ENCODE results near the gene SOX13. TPM values are rescaled to one million over a fixed set of nuclear protein-coding genes. Genes with fewer than 3 reads are reported as not detected.

Gene SOX13
- total and polyA plus RNA-seq, 3 experiments from 2014 or later: 3.1 to 5.5 (median 3.1) TPM

DNA sequence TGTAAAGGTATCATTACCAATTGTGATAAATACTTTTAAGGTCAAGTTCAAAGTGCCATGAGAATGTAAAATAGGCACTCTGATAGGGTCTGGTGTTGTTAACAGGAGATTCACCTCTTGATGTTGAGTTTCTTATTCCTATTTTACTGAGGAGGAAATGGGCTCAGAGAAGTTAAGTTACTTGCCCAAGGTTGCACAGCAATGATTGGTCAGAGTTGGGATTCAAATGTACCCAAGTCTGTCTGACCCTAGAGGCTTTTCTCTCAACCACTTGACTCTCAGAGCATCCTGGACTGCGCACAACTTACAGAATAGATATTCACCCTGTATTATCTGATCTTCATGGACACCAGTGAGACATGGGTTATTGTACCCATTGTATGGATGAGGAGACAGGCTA is 33.9 kb downstream of the SOX13 start:
- DNase-seq: no peak
- Histone ChIP-seq H3K4me3 (ENCODE audit: low read length) (no peak overlapping the region), H3K27me3 (ENCODE audit: insufficient read depth, low read length, poor library complexity, severe bottlenecking) (no peaks in the 10 kb centered on the region), H3K27ac (ENCODE audit: low read depth, low read length) (no peak overlapping the region), H3K9me3 (ENCODE audit: low read length) (no peaks in the 10 kb centered on the region), H3K4me1 (ENCODE audit: insufficient read depth, low read length) (peaks cover 39% of the 10 kb centered on the region), H3K36me3 (ENCODE audit: insufficient read depth, low read length) (no peaks in the 10 kb centered on the region)
- H3K27ac Mint-ChIP-seq: peak overlapping the region in 7 of 8 donors; percentile 45 to 80 (median 75)
- H3K4me3 Mint-ChIP-seq: no peak overlapping the region
- H3K36me3 Mint-ChIP-seq: no peaks in the 10 kb centered on the region
- ChIA-PET CTCF (interaction anchor here (1.2 kb wide), 1 partner anchor 22 kb away, joined by 3 read pairs; no protein-coding TSS in a partner anchor), POLR2A (no interaction called here)
- H3K4me1 Mint-ChIP-seq: peaks cover 42 to 56% (median 48%) of the 10 kb centered on the region in 3 donors
- H3K27me3 Mint-ChIP-seq: no peaks in the 10 kb centered on the region
- H3K9me3 Mint-ChIP-seq: no peaks in the 10 kb centered on the region

- Mint-ChIP-seq H3K36me3 (peaks cover 0 to 1% (median 0%) of the 10 kb centered on the region in 3 donors), H3K4me3 (no peak overlapping the region), H3K27ac (peak overlapping the region in 5 of 8 donors; percentile 17 to 80 (median 47)), H3K27me3 (no peaks in the 10 kb centered on the region), H3K4me1 (peaks cover 34 to 46% (median 39%) of the 10 kb centered on the region in 3 donors), H3K9me3 (no peaks in the 10 kb centered on the region)
- DNase-seq: no peak
- Histone ChIP-seq H3K27ac (ENCODE audit: low read depth, low read length) (no peak overlapping the region), H3K36me3 (ENCODE audit: insufficient read depth, low read length) (no peaks in the 10 kb centered on the region), H3K4me3 (ENCODE audit: low read length) (no peak overlapping the region), H3K27me3 (ENCODE audit: insufficient read depth, low read length, poor library complexity, severe bottlenecking) (no peaks in the 10 kb centered on the region), H3K9me3 (ENCODE audit: low read length) (no peaks in the 10 kb centered on the region), H3K4me1 (ENCODE audit: insufficient read depth, low read length) (peaks cover 28% of the 10 kb centered on the region)
- ChIA-PET CTCF (interaction anchor here (1.2 kb wide), 1 partner anchor 21 kb away, joined by 3 read pairs; no protein-coding TSS in a partner anchor), POLR2A (no interaction called here)
Observed at GRCh38 chr1:204107892-204108291, 35.0 kb downstream of the SOX13 start.

- Histone ChIP-seq H3K9me3 (ENCODE audit: low read length) (no peaks in the 10 kb centered on the region), H3K4me3 (ENCODE audit: low read length) (no peak overlapping the region), H3K36me3 (ENCODE audit: insufficient read depth, low read length) (no peaks in the 10 kb centered on the region), H3K4me1 (ENCODE audit: insufficient read depth, low read length) (peaks cover 22% of the 10 kb centered on the region), H3K27ac (ENCODE audit: low read depth, low read length) (no peak overlapping the region), H3K27me3 (ENCODE audit: insufficient read depth, low read length, poor library complexity, severe bottlenecking) (no peaks in the 10 kb centered on the region)
- Mint-ChIP-seq H3K27me3 (no peaks in the 10 kb centered on the region), H3K4me1 (peaks cover 28 to 40% (median 33%) of the 10 kb centered on the region in 3 donors), H3K36me3 (peaks cover 0 to 1% (median 0%) of the 10 kb centered on the region in 3 donors), H3K27ac (peak overlapping the region in 5 of 8 donors; percentile 23 to 92 (median 58)), H3K4me3 (no peak overlapping the region), H3K9me3 (no peaks in the 10 kb centered on the region)
- no peak for DNase-seq
- ChIA-PET CTCF (interaction anchor here (1.2 kb wide), 1 partner anchor 21 kb away, joined by 3 read pairs; no protein-coding TSS in a partner anchor), POLR2A (no interaction called here)
Observed at GRCh38 chr1:204108312-204109141, 35.6 kb downstream of the SOX13 start.

DNA sequence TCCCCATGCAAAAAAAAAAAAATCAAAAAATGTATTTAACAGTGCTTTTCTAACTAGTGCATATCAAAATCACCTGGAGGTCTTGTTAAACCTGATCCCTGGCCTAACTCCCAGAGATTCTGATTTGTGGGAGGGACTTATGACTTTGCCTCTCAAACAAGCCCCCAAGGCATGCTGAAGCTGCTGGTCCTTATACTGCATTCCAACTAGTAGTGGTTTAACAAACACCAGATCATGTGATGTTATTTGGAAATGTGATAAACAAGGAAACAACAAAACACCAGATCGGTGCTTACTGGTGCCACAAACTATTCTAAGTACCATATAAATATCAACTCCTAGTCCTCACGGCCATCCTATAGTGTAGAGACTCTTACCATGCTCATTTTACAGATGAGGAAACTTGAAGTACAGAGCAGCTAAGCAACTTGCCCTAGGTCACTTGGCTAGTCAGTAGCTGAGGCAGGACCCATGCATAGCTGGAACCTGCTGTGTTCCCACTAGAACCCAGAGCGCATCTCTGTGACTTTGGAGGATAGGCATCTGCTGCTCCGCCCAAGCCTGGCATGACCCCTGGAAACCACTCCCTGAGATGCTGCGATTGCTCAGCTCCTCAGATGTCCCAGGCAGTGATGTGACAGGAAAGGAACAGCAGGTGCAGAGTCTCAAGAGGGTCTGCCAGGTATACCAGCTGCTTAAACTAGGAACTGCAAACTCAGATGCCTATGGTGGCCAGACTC is 38.1 kb downstream of the SOX13 start:
- no peaks in the 10 kb centered on the region for H3K9me3 Mint-ChIP-seq

GRCh38 chr1:204112876-204113730 is 40.2 kb downstream of the SOX13 start:
- ChIA-PET CTCF (no interaction called here), POLR2A (no interaction called here)
- H3K9me3 ChIP-seq (ENCODE audit: low read length): no peaks in the 10 kb centered on the region
- Mint-ChIP-seq H3K27me3 (no peaks in the 10 kb centered on the region), H3K36me3 (peaks cover 0 to 1% (median 0%) of the 10 kb centered on the region in 3 donors), H3K4me1 (peaks cover 3% of the 10 kb centered on the region in 3 donors), H3K27ac (peak overlapping the region in 3 of 8 donors; percentile 22 to 73 (median 47)), H3K9me3 (no peaks in the 10 kb centered on the region), H3K4me3 (no peak overlapping the region)
- no peak overlapping the region for H3K4me3 ChIP-seq (ENCODE audit: low read length)
- H3K27me3 ChIP-seq (ENCODE audit: insufficient read depth, low read length, poor library complexity, severe bottlenecking): no peaks in the 10 kb centered on the region
- H3K27ac ChIP-seq (ENCODE audit: low read depth, low read length): no peak overlapping the region
- H3K4me1 ChIP-seq (ENCODE audit: insufficient read depth, low read length): no peaks in the 10 kb centered on the region
- no peak for DNase-seq
- H3K36me3 ChIP-seq (ENCODE audit: insufficient read depth, low read length): no peaks in the 10 kb centered on the region

More for the DNA sequence above, 38.1 kb downstream of the SOX13 start:
- H3K36me3 ChIP-seq (ENCODE audit: insufficient read depth, low read length): no peaks in the 10 kb centered on the region
- no peaks in the 10 kb centered on the region for H3K9me3 ChIP-seq (ENCODE audit: low read length)
- H3K4me3 Mint-ChIP-seq: no peak overlapping the region
- peak overlapping the region in 2 of 8 donors; percentile 3 to 55 for H3K27ac Mint-ChIP-seq
- no peak overlapping the region for H3K4me3 ChIP-seq (ENCODE audit: low read length)
- H3K4me1 Mint-ChIP-seq: peaks cover 5 to 15% (median 9%) of the 10 kb centered on the region in 3 donors
- H3K27ac ChIP-seq (ENCODE audit: low read depth, low read length): no peak overlapping the region
- no peak for DNase-seq
- no peaks in the 10 kb centered on the region for H3K27me3 Mint-ChIP-seq
- no peaks in the 10 kb centered on the region for H3K4me1 ChIP-seq (ENCODE audit: insufficient read depth, low read length)
- ChIA-PET POLR2A (no interaction called here), CTCF (no interaction called here)
- H3K36me3 Mint-ChIP-seq: peaks cover 0 to 1% (median 0%) of the 10 kb centered on the region in 3 donors
- H3K27me3 ChIP-seq (ENCODE audit: insufficient read depth, low read length, poor library complexity, severe bottlenecking): no peaks in the 10 kb centered on the region

DNA sequence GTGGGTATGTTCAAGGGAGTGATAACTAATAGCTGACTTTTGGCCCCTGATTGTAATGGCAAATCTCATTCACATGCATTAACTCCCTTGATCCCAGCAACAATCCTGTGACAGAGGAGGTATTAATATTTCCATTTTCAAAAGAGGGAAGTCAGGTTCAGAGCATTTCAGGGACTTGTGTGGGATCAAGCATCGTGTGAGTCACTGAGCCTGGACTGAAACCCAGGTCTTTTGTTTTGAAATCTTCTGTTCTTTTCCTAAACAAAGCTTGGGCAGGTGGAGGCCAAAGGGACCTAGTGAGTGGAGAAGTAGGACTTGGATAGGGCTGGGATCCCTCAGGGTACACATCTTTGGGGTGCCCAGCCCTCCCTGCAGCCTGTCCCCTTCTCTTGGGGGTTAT is 41.0 kb downstream of the SOX13 start:
- Histone ChIP-seq H3K27me3 (ENCODE audit: insufficient read depth, low read length, poor library complexity, severe bottlenecking) (no peaks in the 10 kb centered on the region), H3K27ac (ENCODE audit: low read depth, low read length) (no peak overlapping the region), H3K4me1 (ENCODE audit: insufficient read depth, low read length) (no peaks in the 10 kb centered on the region), H3K36me3 (ENCODE audit: insufficient read depth, low read length) (no peaks in the 10 kb centered on the region), H3K4me3 (ENCODE audit: low read length) (no peak overlapping the region), H3K9me3 (ENCODE audit: low read length) (no peaks in the 10 kb centered on the region)
- Mint-ChIP-seq H3K4me1 (peaks cover 3% of the 10 kb centered on the region in 3 donors), H3K4me3 (no peak overlapping the region), H3K9me3 (no peaks in the 10 kb centered on the region), H3K36me3 (peaks cover 0 to 3% (median 2%) of the 10 kb centered on the region in 3 donors), H3K27ac (peak overlapping the region in 2 of 8 donors; percentile 22 to 61), H3K27me3 (no peaks in the 10 kb centered on the region)
- DNase-seq: no peak
- POLR2A ChIA-PET: no interaction called here
- CTCF ChIA-PET: no interaction called here

DNA sequence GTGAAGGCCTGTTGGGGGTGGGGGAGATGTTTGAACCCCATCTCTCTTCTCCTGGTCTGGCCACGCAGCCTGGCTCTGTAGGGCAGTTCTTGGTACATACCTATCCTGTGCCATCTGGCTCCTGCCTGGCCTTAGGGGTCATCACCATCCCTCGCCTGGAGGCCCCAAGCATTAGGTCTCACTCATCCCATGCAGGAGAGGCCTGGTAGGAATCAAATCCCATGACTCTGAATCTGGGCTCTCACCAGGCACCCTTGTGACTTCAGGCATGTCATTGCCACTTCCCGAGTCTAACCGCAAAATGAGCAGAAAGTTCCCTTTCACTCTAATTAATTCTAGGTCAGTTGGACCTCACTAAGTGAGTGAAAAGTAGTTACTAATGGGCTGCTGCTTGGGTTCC is 41.7 kb downstream of the SOX13 start:
- Histone ChIP-seq H3K27ac (ENCODE audit: low read depth, low read length) (no peak overlapping the region), H3K4me3 (ENCODE audit: low read length) (no peak overlapping the region), H3K9me3 (ENCODE audit: low read length) (no peaks in the 10 kb centered on the region), H3K36me3 (ENCODE audit: insufficient read depth, low read length) (no peaks in the 10 kb centered on the region), H3K4me1 (ENCODE audit: insufficient read depth, low read length) (no peaks in the 10 kb centered on the region), H3K27me3 (ENCODE audit: insufficient read depth, low read length, poor library complexity, severe bottlenecking) (no peaks in the 10 kb centered on the region)
- ChIA-PET CTCF (no interaction called here), POLR2A (no interaction called here)
- Mint-ChIP-seq H3K36me3 (peaks cover 0 to 3% (median 2%) of the 10 kb centered on the region in 3 donors), H3K27ac (no peak overlapping the region), H3K4me3 (no peak overlapping the region), H3K27me3 (no peaks in the 10 kb centered on the region), H3K4me1 (peaks cover 0 to 3% (median 1%) of the 10 kb centered on the region in 3 donors), H3K9me3 (no peaks in the 10 kb centered on the region)
- no peak for DNase-seq
